ENCODE results near the gene HNRNPL.

The HNRNPL gene

GRCh38 chr19:38845374-38846024 lies 4.3 kb downstream of the HNRNPL start:
- DNase-seq (ENCODE audit: low read depth in 2 of 2), result no peak

- no peak for DNase-seq (ENCODE audit: low read depth in 2 of 2)
These were observed 5.6 kb downstream of the HNRNPL start for GRCh38 chr19:38844093-38844686.

- DNase-seq (ENCODE audit: low read depth in 2 of 2), result no peak
These were observed 6.5 kb downstream of the HNRNPL start for GRCh38 chr19:38843175-38843758.

GRCh38 chr19:38842439-38843174 lies 7.2 kb downstream of the HNRNPL start:
- peak; percentile 46 to 51 for DNase-seq (ENCODE audit: low read depth in 2 of 2)

GRCh38 chr19:38841787-38842438 lies 7.9 kb downstream of the HNRNPL start:
- no peak for DNase-seq (ENCODE audit: low read depth in 2 of 2)

- no peak for DNase-seq (ENCODE audit: low read depth in 2 of 2)
These were observed 8.5 kb downstream of the HNRNPL start for GRCh38 chr19:38841180-38841766.

GRCh38 chr19:38840583-38840968 lies 9.2 kb downstream of the HNRNPL start:
- no peak for DNase-seq (ENCODE audit: low read depth in 2 of 2)

- DNase-seq (ENCODE audit: low read depth in 2 of 2), result no peak
These were observed 9.8 kb downstream of the HNRNPL start for GRCh38 chr19:38839816-38840582.

- DNase-seq (ENCODE audit: low read depth in 2 of 2), result no peak
These were observed 10.6 kb downstream of the HNRNPL start for GRCh38 chr19:38838986-38839761.

GRCh38 chr19:38838208-38838985 lies 11.4 kb downstream of the HNRNPL start:
- DNase-seq (ENCODE audit: low read depth in 2 of 2), result peak; percentile 49 to 51

GRCh38 chr19:38837656-38838121 lies 12.1 kb downstream of the HNRNPL start:
- DNase-seq (ENCODE audit: low read depth in 2 of 2), result no peak

- DNase-seq (ENCODE audit: low read depth in 2 of 2), result no peak
These were observed 12.7 kb downstream of the HNRNPL start for GRCh38 chr19:38836983-38837626.

- DNase-seq (ENCODE audit: low read depth in 2 of 2), result no peak
These were observed 13.4 kb downstream of the HNRNPL start for GRCh38 chr19:38836159-38836982.

- no peak for DNase-seq (ENCODE audit: low read depth in 2 of 2)
These were observed 15.2 kb downstream of the HNRNPL start for GRCh38 chr19:38834590-38834989.

- no peak for DNase-seq (ENCODE audit: low read depth in 2 of 2)
These were observed 15.7 kb downstream of the HNRNPL start for GRCh38 chr19:38834104-38834490.

GRCh38 chr19:38833092-38833425 lies 16.7 kb downstream of the HNRNPL start:
- DNase-seq (ENCODE audit: low read depth in 2 of 2), result no peak

- DNase-seq (ENCODE audit: low read depth in 2 of 2), result no peak
These were observed 18.6 kb downstream of the HNRNPL start for GRCh38 chr19:38831142-38831605.
